GM21381 (cell line): ENCODE measurements around the gene POLR3H.
"Not testable (repeated sequence)": the region's sequence is repeated elsewhere in the genome, so short reads cannot be mapped to it uniquely, and the experiment has no call there.

Experiments used
- ATAC-seq: cut with Tn5 transposase; IDR thresholded peaks from one replicate; pipeline ENCODE4 v1.9.1; 2021; ENCODE audit warnings: mild to moderate bottlenecking, moderate library complexity; ENCODE audit not compliant: unreplicated experiment

The POLR3H gene

GRCh38 chr22:41565403-41566054 lies 21.3 kb upstream of the POLR3H start:
- no peak for ATAC-seq

- no peak for ATAC-seq
Measured at GRCh38 chr22:41564563-41564962, 20.3 kb upstream of the POLR3H start.

GRCh38 chr22:41563051-41563711 lies 18.9 kb upstream of the POLR3H start:
- no peak for ATAC-seq

- ATAC-seq = no peak
Measured at GRCh38 chr22:41562461-41562860, 18.2 kb upstream of the POLR3H start.

GRCh38 chr22:41561788-41562187 lies 17.5 kb upstream of the POLR3H start:
- ATAC-seq = no peak

GRCh38 chr22:41561335-41561734 lies 17.1 kb upstream of the POLR3H start:
- no peak for ATAC-seq

- no peak for ATAC-seq
Measured at GRCh38 chr22:41560095-41560471, 15.8 kb upstream of the POLR3H start.

GRCh38 chr22:41558241-41558630 lies 14.0 kb upstream of the POLR3H start:
- ATAC-seq = not testable (repeated sequence)

GRCh38 chr22:41557401-41558240 lies 13.4 kb upstream of the POLR3H start:
- no peak for ATAC-seq

GRCh38 chr22:41556561-41556960 lies 12.3 kb upstream of the POLR3H start:
- ATAC-seq = no peak

- no peak for ATAC-seq
Measured at GRCh38 chr22:41555325-41555982, 11.2 kb upstream of the POLR3H start.

- ATAC-seq = no peak
Measured at GRCh38 chr22:41551877-41552582, 7.8 kb upstream of the POLR3H start.

GRCh38 chr22:41550952-41551491 lies 6.8 kb upstream of the POLR3H start:
- no peak for ATAC-seq

GRCh38 chr22:41548830-41549211 lies 4.6 kb upstream of the POLR3H start:
- ATAC-seq = no peak

- no peak for ATAC-seq
Measured at GRCh38 chr22:41544671-41545476, 604 bp upstream of the POLR3H start.

GRCh38 chr22:41542224-41542623 lies 2.0 kb downstream of the POLR3H start:
- ATAC-seq = no peak

- no peak for ATAC-seq
Measured at GRCh38 chr22:41541484-41541883, 2.8 kb downstream of the POLR3H start.

- no peak for ATAC-seq
Measured at GRCh38 chr22:41540365-41540764, 3.9 kb downstream of the POLR3H start.

GRCh38 chr22:41540006-41540315 lies 4.3 kb downstream of the POLR3H start:
- ATAC-seq = no peak
